ENCODE data around the gene MTRF1.

DNA sequence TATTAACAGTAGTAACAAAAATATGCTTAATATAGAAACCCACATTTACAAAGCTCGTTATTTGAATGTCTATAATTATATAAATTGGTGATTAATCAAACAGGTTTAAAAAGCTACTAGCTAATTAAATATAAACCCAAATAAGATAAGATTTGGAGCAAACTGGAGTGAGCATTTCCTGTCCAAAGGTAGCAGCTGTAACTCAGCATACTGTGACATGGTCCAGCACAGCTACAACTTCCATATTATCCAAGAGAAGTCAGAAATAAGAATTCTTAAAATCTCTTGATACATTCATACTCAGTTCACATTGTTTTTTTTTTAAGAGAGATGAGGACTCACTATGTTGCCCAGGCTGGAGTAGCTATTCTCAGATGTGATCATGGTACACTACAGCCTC lies 8.5 kb downstream of the MTRF1 start:
- no peak for TF ChIP-seq YY1 (IDR thresholded peaks at IDR 0.05; ENCODE audit: low read depth)
- TF ChIP-seq EP300 (IDR thresholded peaks at IDR 0.05; ENCODE audit: borderline replicate concordance) = no peak
- no peak for TF ChIP-seq TEAD4 (IDR thresholded peaks at IDR 0.05)
- no peak for TF ChIP-seq CREB1 (IDR thresholded peaks at IDR 0.05; ENCODE audit: low read depth)
- no peak for TF ChIP-seq TAF1 (IDR thresholded peaks at IDR 0.05; ENCODE audit: low read depth)
- no peak for TF ChIP-seq ZBTB7A (IDR thresholded peaks at IDR 0.05; ENCODE audit: low read depth)
- TF ChIP-seq, protein P1, sequence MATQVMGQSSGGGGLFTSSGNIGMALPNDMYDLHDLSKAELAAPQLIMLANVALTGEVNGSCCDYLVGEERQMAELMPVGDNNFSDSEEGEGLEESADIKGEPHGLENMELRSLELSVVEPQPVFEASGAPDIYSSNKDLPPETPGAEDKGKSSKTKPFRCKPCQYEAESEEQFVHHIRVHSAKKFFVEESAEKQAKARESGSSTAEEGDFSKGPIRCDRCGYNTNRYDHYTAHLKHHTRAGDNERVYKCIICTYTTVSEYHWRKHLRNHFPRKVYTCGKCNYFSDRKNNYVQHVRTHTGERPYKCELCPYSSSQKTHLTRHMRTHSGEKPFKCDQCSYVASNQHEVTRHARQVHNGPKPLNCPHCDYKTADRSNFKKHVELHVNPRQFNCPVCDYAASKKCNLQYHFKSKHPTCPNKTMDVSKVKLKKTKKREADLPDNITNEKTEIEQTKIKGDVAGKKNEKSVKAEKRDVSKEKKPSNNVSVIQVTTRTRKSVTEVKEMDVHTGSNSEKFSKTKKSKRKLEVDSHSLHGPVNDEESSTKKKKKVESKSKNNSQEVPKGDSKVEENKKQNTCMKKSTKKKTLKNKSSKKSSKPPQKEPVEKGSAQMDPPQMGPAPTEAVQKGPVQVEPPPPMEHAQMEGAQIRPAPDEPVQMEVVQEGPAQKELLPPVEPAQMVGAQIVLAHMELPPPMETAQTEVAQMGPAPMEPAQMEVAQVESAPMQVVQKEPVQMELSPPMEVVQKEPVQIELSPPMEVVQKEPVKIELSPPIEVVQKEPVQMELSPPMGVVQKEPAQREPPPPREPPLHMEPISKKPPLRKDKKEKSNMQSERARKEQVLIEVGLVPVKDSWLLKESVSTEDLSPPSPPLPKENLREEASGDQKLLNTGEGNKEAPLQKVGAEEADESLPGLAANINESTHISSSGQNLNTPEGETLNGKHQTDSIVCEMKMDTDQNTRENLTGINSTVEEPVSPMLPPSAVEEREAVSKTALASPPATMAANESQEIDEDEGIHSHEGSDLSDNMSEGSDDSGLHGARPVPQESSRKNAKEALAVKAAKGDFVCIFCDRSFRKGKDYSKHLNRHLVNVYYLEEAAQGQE (IDR thresholded peaks at IDR 0.05; ENCODE audit: low read depth) = no peak
- no peak for TF ChIP-seq NFIC (IDR thresholded peaks at IDR 0.05)
- TF ChIP-seq EGR1 (IDR thresholded peaks at IDR 0.05) = no peak
- no peak for TF ChIP-seq CEBPB (IDR thresholded peaks at IDR 0.05)
- TF ChIP-seq RAD21 (IDR thresholded peaks at IDR 0.05; ENCODE audit: low read depth) = no peak
